Heart right ventricle (tissue), 16 donors: ENCODE results near the gene ERGIC1. TPM values are rescaled to one million over a fixed set of nuclear protein-coding genes. Genes with fewer than 3 reads are reported as not detected.

Experiments
- ATAC-seq, 8 donors: fragments of 200-7000 bp; cut with Tn5 transposase; one replicate each; pipeline ENCODE4 v1.9.1; 2020; ENCODE audit warnings: mild to moderate bottlenecking in 8 of 8, moderate library complexity in 8 of 8, moderate number of reproducible peaks in 1 of 8
- DNase-seq, 2 donors: peaks; one replicate each; pipeline ENCODE4 v3.0.0-alpha.2; 2020
- H3K27ac ChIP-seq, 10 donors: fragments of 200-600 bp; sonication (generic) in 2 of 10; one replicate each; pipeline versions ENCODE4 v1.5.0 to v1.8.0; 2020 to 2022; ENCODE audit warnings: mild to moderate bottlenecking in 3 of 10
- H3K27me3 ChIP-seq, 7 donors: fragments of 200-600 bp; one replicate each; pipeline ENCODE4 v1.8.0; 2021 to 2022; ENCODE audit warnings: mild to moderate bottlenecking in 2 of 7
- H3K36me3 ChIP-seq, 9 donors: fragments of 200-600 bp; sonication (generic) in 1 of 9; one replicate each; pipeline versions ENCODE4 v1.5.0 to v1.8.0; 2020 to 2022; ENCODE audit warnings: mild to moderate bottlenecking in 2 of 9
- H3K4me1 ChIP-seq, 9 donors: fragments of 200-600 bp; sonication (generic) in 1 of 9; one replicate each; pipeline versions ENCODE4 v1.5.0 to v1.8.0; 2020 to 2022; ENCODE audit warnings: mild to moderate bottlenecking in 4 of 9
- H3K4me3 ChIP-seq, 10 donors: fragments of 200-600 bp; sonication (generic) in 2 of 10; one replicate each; pipeline versions ENCODE4 v1.5.0 to v1.8.0; 2020 to 2022; ENCODE audit warnings: mild to moderate bottlenecking in 7 of 10, moderate library complexity in 2 of 10
- H3K9me3 ChIP-seq, 11 donors: fragments of 200-600 bp in 10 of 11; sonication (generic) in 2 of 11; one replicate each; pipeline versions ENCODE4 v1.5.0 to v1.8.0; 2013 to 2022; ENCODE audit warnings: mild to moderate bottlenecking in 2 of 11, control low read depth in 1 of 11, moderate library complexity in 1 of 11
- CTCF ChIP-seq, 9 donors: fragments of 200-600 bp; sonication (generic) in 2 of 9; IDR thresholded peaks; one replicate each; pipeline versions ENCODE4 v1.5.0 to v1.8.0; 2021 to 2022; ENCODE audit warnings: antibody characterized with exemption in 9 of 9, mild to moderate bottlenecking in 5 of 9, moderate library complexity in 1 of 9
- WGBS, 2 donors: extraction: QIAGEN DNeasy Blood & Tissue Kit; methylation state at CpG; one replicate each; pipeline ENCODE4 v1.1.7; 2013; ENCODE audit warnings: inconsistent platforms in 1 of 2; 5-methylcytosine and 5-hydroxymethylcytosine counted together
- intact Hi-C, 10 donors: fragments of 100-400 bp; cut with DNase I; formaldehyde crosslinking; loops; one replicate each; pipeline versions ENCODE4 v1.11.1 to v1.14.2; 2022
- polyA plus RNA-seq, 2 donors: library from polyadenylated mRNA; stranded (reverse); fragments of 200-250 nt; gene quantifications; one replicate each; pipeline ENCODE4 v1.2.3, GENCODE V29; 2013
- total RNA-seq, 10 donors: library from RNA; stranded (reverse); fragmentation: NEBNext Ultra II Directional in 3 of 10; extraction: Animal tissue kit (Norgen Biotek cat#: 25700) in 3 of 10; gene quantifications; one replicate each; pipeline versions ENCODE4 v1.2.1 to v1.2.4, GENCODE V29; 2021 to 2023
- donor health status: Arrhythmogenic right ventricular cardiomyopathy.
- donor health status: ischemic (EF 13 %, LVEDD 7.1; RV severe dilation, severe dysfunction).
- donor health status: healthy with polysubstance abuse.
- donor health status: DM: no; HTN: yes; CAD: no.
- donor health status: DM: no; HTN: no; CAD: no.
- donor health status: ischemic (EF 25% LVEDD 6.9; RV normal size, moderate dysfunction).
- donor health status: ischemic (EF 25% LVEDD 5.7; RV mildly dilated, moderate dysfunction).
- donor health status: healthy.
- donor health status: DM: yes; HTN: yes; CAD: no.
- donor health status: Ischemic cardiomyopathy.
- donor health status: ischemic (EF 35%, LVEDD 5.7; RV mildly dilated, moderate dysfunction).
- donor health status: nonischemic (EF 11% LVEDD 7.7; RV severe dilation, severe dysfunction).
- donor health status: DM: yes; HTN: yes; CAD: no.
- donor health status: PGD.
- donor health status: ischemic (EF 29% LVEDD 5.4; RV normal size, mild dysfunction).
- donor health status: nonischemic (EF 23%, LVEDD 6.1; RV moderate dilation, normal function).

The ERGIC1 gene
- total and polyA plus RNA-seq, 12 donors: 48.0 to 91.9 (median 72.5) TPM

DNA sequence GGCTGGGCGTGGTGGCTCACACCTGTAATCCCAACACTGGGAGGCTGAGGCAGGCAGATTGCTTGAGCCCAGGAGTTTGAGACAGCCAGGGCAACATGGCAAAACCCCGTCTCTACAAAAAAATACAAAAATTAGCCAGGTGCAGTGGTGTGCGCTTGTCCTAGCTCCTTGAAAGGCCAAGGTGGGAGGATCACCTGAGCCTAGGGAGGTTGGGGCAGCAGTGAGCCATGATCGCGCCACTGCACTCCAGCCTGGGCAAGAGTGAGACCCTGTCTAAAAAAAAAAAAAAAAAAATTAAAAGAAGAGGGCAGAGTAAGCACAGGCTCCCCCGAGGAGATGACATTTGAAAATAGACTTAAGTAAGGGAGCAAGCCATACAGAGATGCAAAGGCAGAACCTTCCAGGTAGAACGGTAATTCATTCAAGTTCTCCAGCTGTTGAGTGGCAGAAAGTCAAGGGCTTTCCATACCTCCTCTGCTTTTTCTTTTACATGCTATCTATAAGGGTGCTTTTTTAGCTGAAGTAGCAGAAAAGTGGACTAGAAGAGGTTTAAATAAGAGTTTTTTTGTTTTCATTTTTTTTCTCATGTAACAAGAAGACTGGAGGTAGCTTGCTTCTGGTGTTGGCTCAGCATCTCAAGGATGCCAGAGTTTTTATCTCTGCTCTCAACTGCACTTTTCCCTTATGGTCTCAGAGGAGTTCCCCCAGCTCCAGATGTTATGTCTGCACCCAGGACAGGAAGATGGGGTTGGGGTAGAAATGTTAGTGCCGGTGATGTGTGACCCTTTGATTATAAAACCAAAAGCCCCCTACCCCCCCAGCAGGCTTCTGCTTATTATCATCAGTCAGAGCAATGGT lies 40.8 kb downstream of the ERGIC1 start:
- Histone ChIP-seq H3K27me3 (no peaks in the 10 kb centered on the region), H3K9me3 (no peaks in the 10 kb centered on the region), H3K36me3 (no peaks in the 10 kb centered on the region), H3K4me3 (no peak overlapping the region), H3K27ac (peak overlapping the region in 7 of 10 donors; percentile 87 to 97 (median 95)), H3K4me1 (peaks cover 42 to 97% (median 83%) of the 10 kb centered on the region in 9 donors)
- intact Hi-C loops: loop anchor here in 1 of 10 donors (5.0 kb wide), 1 partner anchor 103 kb away; the partner anchor contains the start of gene DUSP1
- DNase-seq: no peak
- 85 to 87% methylated on average over 8 of the region's 8 CpGs for WGBS, 2 donors
- ATAC-seq: no peak
- no peak for TF ChIP-seq CTCF (IDR thresholded peaks at IDR 0.05)

DNA sequence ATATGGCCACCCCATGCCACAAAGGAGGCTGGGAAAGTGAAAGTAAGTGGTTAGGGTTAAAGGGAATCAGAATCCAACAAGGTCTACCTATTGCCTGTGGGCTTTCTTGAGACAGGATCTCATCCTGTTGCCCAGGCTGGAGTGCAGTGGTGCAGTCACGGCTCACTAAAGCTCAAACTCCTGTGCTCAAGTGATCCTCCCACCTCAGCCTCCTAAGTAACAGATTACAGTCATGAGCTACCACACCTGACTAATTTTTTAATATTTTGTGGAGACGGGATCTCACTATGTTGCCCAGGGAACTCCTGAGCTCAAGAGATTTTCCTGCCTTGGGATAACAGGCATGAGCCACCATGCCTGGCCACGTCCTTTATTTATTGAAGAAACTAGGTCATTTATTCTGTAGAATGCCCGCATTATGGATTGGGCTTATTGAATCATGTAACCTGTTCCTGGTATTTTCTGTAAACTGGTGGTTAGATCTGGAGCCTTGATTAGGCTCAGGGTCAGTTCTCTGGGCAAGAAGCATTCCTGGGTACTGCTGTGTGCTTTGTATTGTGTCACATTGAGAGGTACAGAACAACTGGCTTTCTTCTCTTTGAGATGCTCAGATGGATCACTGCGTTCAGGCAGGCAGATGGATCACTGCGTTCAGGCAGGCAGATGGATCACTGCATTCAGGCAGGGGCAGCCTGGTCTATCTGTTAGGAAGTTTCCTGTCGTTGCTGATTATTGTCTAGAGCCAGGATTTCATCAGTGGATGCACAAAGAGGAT lies 41.6 kb downstream of the ERGIC1 start:
- TF ChIP-seq CTCF (IDR thresholded peaks at IDR 0.05): no peak
- Histone ChIP-seq H3K27ac (peak overlapping the region in 8 of 10 donors; percentile 1 to 97 (median 95)), H3K9me3 (no peaks in the 10 kb centered on the region), H3K4me1 (peaks cover 34 to 97% (median 77%) of the 10 kb centered on the region in 9 donors), H3K27me3 (no peaks in the 10 kb centered on the region), H3K4me3 (no peak overlapping the region), H3K36me3 (no peaks in the 10 kb centered on the region)
- ATAC-seq (no peak), DNase-seq (no peak)
- 67 to 71% methylated on average over 7 of the region's 7 CpGs for WGBS, 2 donors
- intact Hi-C loops: no loop called here

- Histone ChIP-seq H3K27me3 (no peaks in the 10 kb centered on the region), H3K4me3 (no peak overlapping the region), H3K9me3 (no peaks in the 10 kb centered on the region), H3K36me3 (no peaks in the 10 kb centered on the region), H3K27ac (peak overlapping the region in 2 of 10 donors; percentile 96 to 97), H3K4me1 (peaks cover 27 to 95% (median 68%) of the 10 kb centered on the region in 9 donors)
- intact Hi-C loops: no loop called here
- ATAC-seq: no peak
- 95 to 96% methylated on average over 8 of the region's 8 CpGs for WGBS, 2 donors
- TF ChIP-seq CTCF (IDR thresholded peaks at IDR 0.05): no peak
- DNase-seq: no peak
Measured at GRCh38 chr5:172876578-172876977, 42.5 kb downstream of the ERGIC1 start.

- WGBS, 2 donors: 69 to 71% methylated on average over 9 of the region's 9 CpGs
- TF ChIP-seq CTCF (IDR thresholded peaks at IDR 0.05): no peak
- H3K4me1 ChIP-seq: peaks cover 16 to 95% (median 57%) of the 10 kb centered on the region in 9 donors
- H3K4me3 ChIP-seq: no peak overlapping the region
- ATAC-seq (no peak), DNase-seq (no peak)
- H3K27me3 ChIP-seq: no peaks in the 10 kb centered on the region
- H3K27ac ChIP-seq: peak overlapping the region in 9 of 10 donors; percentile 52 to 97 (median 86)
- intact Hi-C loops: no loop called here
- H3K36me3 ChIP-seq: peaks cover 0 to 4% (median 0%) of the 10 kb centered on the region in 9 donors
- no peaks in the 10 kb centered on the region for H3K9me3 ChIP-seq
Measured at GRCh38 chr5:172877466-172878260, 43.6 kb downstream of the ERGIC1 start.
